ENCODE measurements around the gene TRIM2. TPM values are rescaled to one million over a fixed set of nuclear protein-coding genes. Genes with fewer than 3 reads are reported as not detected.

The TRIM2 gene
- total RNA-seq, 2 experiments from 2014 or later: 0.63 to 1.4 TPM

GRCh38 chr4:153332936-153333335 lies 128.7 kb downstream of the TRIM2 start:
- no peaks in the 10 kb centered on the region for H3K27me3 Mint-ChIP-seq
- POLR2A ChIA-PET: no interaction called here

GRCh38 chr4:153333874-153334273 lies 129.6 kb downstream of the TRIM2 start:
- H3K36me3 Mint-ChIP-seq (ENCODE audit: low read depth): no peaks in the 10 kb centered on the region
- intact Hi-C loops (cut with micrococcal nuclease): no loop called here
- H3K27me3 Mint-ChIP-seq: no peaks in the 10 kb centered on the region
- ATAC-seq: no peak
- no peak overlapping the region for H3K4me3 Mint-ChIP-seq
- no peak for DNase-seq
- no peaks in the 10 kb centered on the region for H3K4me1 Mint-ChIP-seq (ENCODE audit: low read depth)
- ChIA-PET POLR2A (no interaction called here), CTCF (no interaction called here)
- H3K27ac Mint-ChIP-seq: no peak overlapping the region
- TF ChIP-seq CTCF (IDR thresholded peaks at IDR 0.05): no peak
- H3K9me3 Mint-ChIP-seq: no peaks in the 10 kb centered on the region

More at GRCh38 chr4:153332936-153333335, 128.7 kb downstream of the TRIM2 start:
- no peak for TF ChIP-seq CTCF (IDR thresholded peaks at IDR 0.05)
- no peak for ATAC-seq
- H3K4me3 Mint-ChIP-seq: no peak overlapping the region
- no peak overlapping the region for H3K27ac Mint-ChIP-seq
- H3K4me1 Mint-ChIP-seq (ENCODE audit: low read depth): no peaks in the 10 kb centered on the region
- H3K9me3 Mint-ChIP-seq: no peaks in the 10 kb centered on the region
- CTCF ChIA-PET: no interaction called here
- no peaks in the 10 kb centered on the region for H3K36me3 Mint-ChIP-seq (ENCODE audit: low read depth)
- no peak for DNase-seq
- intact Hi-C loops (cut with micrococcal nuclease): no loop called here

- no peak overlapping the region for H3K27ac Mint-ChIP-seq
- CTCF ChIA-PET: interaction anchor here (1.0 to 2.3 kb wide), 4 partner anchors 8 to 193 kb away, joined by 3 to 7 read pairs (median 4); no protein-coding TSS in a partner anchor
Measured at GRCh38 chr4:153335665-153336064, 131.4 kb downstream of the TRIM2 start.

GRCh38 chr4:153337686-153338085 lies 133.4 kb downstream of the TRIM2 start:
- DNase-seq: no peak
- no peaks in the 10 kb centered on the region for H3K4me1 Mint-ChIP-seq (ENCODE audit: low read depth)
- no peaks in the 10 kb centered on the region for H3K9me3 Mint-ChIP-seq

More at GRCh38 chr4:153335665-153336064, 131.4 kb downstream of the TRIM2 start:
- TF ChIP-seq CTCF (IDR thresholded peaks at IDR 0.05): no peak
- H3K4me1 Mint-ChIP-seq (ENCODE audit: low read depth): no peaks in the 10 kb centered on the region
- H3K4me3 Mint-ChIP-seq: no peak overlapping the region
- POLR2A ChIA-PET: no interaction called here
- ATAC-seq: no peak
- intact Hi-C loops (cut with micrococcal nuclease): no loop called here
- H3K9me3 Mint-ChIP-seq: no peaks in the 10 kb centered on the region
- H3K36me3 Mint-ChIP-seq (ENCODE audit: low read depth): no peaks in the 10 kb centered on the region
- no peak for DNase-seq
- H3K27me3 Mint-ChIP-seq: peaks cover 2% of the 10 kb centered on the region

More at GRCh38 chr4:153337686-153338085, 133.4 kb downstream of the TRIM2 start:
- Mint-ChIP-seq H3K4me3 (no peak overlapping the region), H3K27ac (no peak overlapping the region), H3K27me3 (peaks cover 8% of the 10 kb centered on the region), H3K36me3 (ENCODE audit: low read depth) (no peaks in the 10 kb centered on the region)
- no peak for ATAC-seq
- intact Hi-C loops (cut with micrococcal nuclease): no loop called here
- TF ChIP-seq CTCF (IDR thresholded peaks at IDR 0.05): no peak
- ChIA-PET CTCF (interaction anchor here (1.0 to 2.3 kb wide), 3 partner anchors 8 to 306 kb away, joined by 3 to 7 read pairs (median 7); no protein-coding TSS in a partner anchor), POLR2A (no interaction called here)

Measured in activated CD8-positive, alpha-beta T cell treated with anti-CD3 and anti-CD28 coated beads for 36 hours (primary cell).